ENCODE results near the gene KHSRP.

KHSRP gene

GRCh38 chr19:6424195-6424938, at the start of gene KHSRP:
Gene KHSRP (minus strand): TSS chr19:6424811. CDS start chr19:6424701, 110 bp downstream.
- no peak for DNase-seq

GRCh38 chr19:6473647-6474046, 49.0 kb upstream of the KHSRP start:
- DNase-seq, result no peak

GRCh38 chr19:6472713-6473112, 48.1 kb upstream of the KHSRP start:
- no peak for DNase-seq

- DNase-seq, result no peak
Observed at GRCh38 chr19:6471076-6471475, 46.5 kb upstream of the KHSRP start.

- DNase-seq, result no peak
Observed at GRCh38 chr19:6470173-6470572, 45.6 kb upstream of the KHSRP start.

- DNase-seq, result no peak
Observed at GRCh38 chr19:6467384-6467783, 42.8 kb upstream of the KHSRP start.

GRCh38 chr19:6466526-6467248, 42.1 kb upstream of the KHSRP start:
- no peak for DNase-seq

GRCh38 chr19:6465663-6466062, 41.1 kb upstream of the KHSRP start:
- no peak for DNase-seq

GRCh38 chr19:6465006-6465405, 40.4 kb upstream of the KHSRP start:
- DNase-seq, result no peak

- DNase-seq, result peak; percentile 78
Observed at GRCh38 chr19:6464070-6464873, 39.7 kb upstream of the KHSRP start, which contains the start of gene CRB3. Gene CRB3 (plus strand): TSS chr19:6464271. CDS start chr19:6464702, 431 bp downstream.

- peak; percentile 96 for DNase-seq
Observed at GRCh38 chr19:6460099-6460884, 35.7 kb upstream of the KHSRP start.

GRCh38 chr19:6459262-6460098, 34.9 kb upstream of the KHSRP start, which contains the start of gene SLC25A23:
Gene SLC25A23 (minus strand): TSS chr19:6459792. CDS start chr19:6459628, 164 bp downstream.
- peak; percentile 66 for DNase-seq

- DNase-seq, result no peak
Observed at GRCh38 chr19:6458695-6459261, 34.2 kb upstream of the KHSRP start.

GRCh38 chr19:6457958-6458694, 33.5 kb upstream of the KHSRP start:
- no peak for DNase-seq

GRCh38 chr19:6455924-6456323, 31.3 kb upstream of the KHSRP start:
- DNase-seq, result no peak

- DNase-seq, result no peak
Observed at GRCh38 chr19:6453951-6454565, 29.4 kb upstream of the KHSRP start.

- no peak for DNase-seq
Observed at GRCh38 chr19:6452899-6453298, 28.3 kb upstream of the KHSRP start.

- DNase-seq, result no peak
Observed at GRCh38 chr19:6452223-6452614, 27.6 kb upstream of the KHSRP start.

GRCh38 chr19:6451583-6452222, 27.1 kb upstream of the KHSRP start:
- DNase-seq, result no peak
